Astrocyte (in vitro differentiated cells and primary cell): ENCODE results near the gene MARCHF4. TPM values are rescaled to one million over a fixed set of nuclear protein-coding genes. Genes with fewer than 3 reads are reported as not detected.

Source experiments
- DNase-seq: peaks from one replicate; pipeline ENCODE4 v3.0.0-alpha.2; 2010; ENCODE audit warnings: low read depth
- FAIRE-seq: peaks from 2 replicates; lab custom pipeline; 2011; peaks lifted over from hg19 to GRCh38; lab: Jason Lieb, UNC
- H2AFZ ChIP-seq: 2 replicates; pipeline ENCODE4 v1.6.0; 2012; ENCODE audit warnings: low read depth, low read length, inconsistent platforms
- H3K27ac ChIP-seq: 2 replicates; pipeline ENCODE4 v1.5.1; 2011; ENCODE audit warnings: low read depth, low read length, inconsistent platforms
- H3K27me3 ChIP-seq: 2 replicates; pipeline ENCODE4 v1.6.0; 2011; ENCODE audit warnings: low read length, inconsistent platforms; ENCODE audit not compliant: insufficient read depth
- H3K36me3 ChIP-seq: 2 replicates; pipeline ENCODE4 v1.5.1; 2011; ENCODE audit warnings: low read length, inconsistent platforms; ENCODE audit not compliant: insufficient read depth
- H3K4me1 ChIP-seq: 2 replicates; pipeline ENCODE4 v1.5.1; 2011; ENCODE audit warnings: low read length, inconsistent platforms; ENCODE audit not compliant: insufficient read depth
- H3K4me2 ChIP-seq: 2 replicates; pipeline ENCODE4 v1.6.0; 2012; ENCODE audit warnings: low read length, inconsistent platforms
- H3K4me3 ChIP-seq: 2 replicates; pipeline ENCODE4 v1.5.1; 2011; ENCODE audit warnings: low read depth, mild to moderate bottlenecking, low read length, inconsistent platforms; ENCODE audit not compliant: insufficient read depth
- H3K79me2 ChIP-seq: 2 replicates; pipeline ENCODE4 v1.6.0; 2012; ENCODE audit warnings: mild to moderate bottlenecking, low read length, inconsistent platforms; ENCODE audit not compliant: insufficient read depth
- H3K9ac ChIP-seq: 2 replicates; pipeline ENCODE4 v1.6.0; 2012; ENCODE audit warnings: mild to moderate bottlenecking, low read length, inconsistent platforms
- H3K9me3 ChIP-seq: 2 replicates; pipeline ENCODE4 v1.5.1; 2012; ENCODE audit warnings: low read depth, mild to moderate bottlenecking, low read length, inconsistent platforms; ENCODE audit not compliant: insufficient read depth
- H4K20me1 ChIP-seq: 2 replicates; pipeline ENCODE4 v1.6.0; 2012; ENCODE audit warnings: low read length, inconsistent platforms; ENCODE audit not compliant: insufficient read depth
- H3K27ac Mint-ChIP-seq: one replicate; pipeline ENCODE4 v1.8.0; 2021; ENCODE audit warnings: mild to moderate bottlenecking, mixed read lengths; ENCODE audit not compliant: unreplicated experiment
- H3K27me3 Mint-ChIP-seq: one replicate; pipeline ENCODE4 v1.8.0; 2021; ENCODE audit warnings: low read depth, mixed read lengths; ENCODE audit not compliant: unreplicated experiment
- H3K36me3 Mint-ChIP-seq: one replicate; pipeline ENCODE4 v1.8.0; 2021; ENCODE audit warnings: low read depth, mixed read lengths; ENCODE audit not compliant: unreplicated experiment
- H3K4me1 Mint-ChIP-seq: one replicate; pipeline ENCODE4 v1.8.0; 2021; ENCODE audit warnings: low read depth, mixed read lengths; ENCODE audit not compliant: unreplicated experiment
- H3K4me3 Mint-ChIP-seq: one replicate; pipeline ENCODE4 v1.8.0; 2021; ENCODE audit warnings: mild to moderate bottlenecking, moderate library complexity, mixed read lengths; ENCODE audit not compliant: unreplicated experiment
- H3K9me3 Mint-ChIP-seq: one replicate; pipeline ENCODE4 v1.8.0; 2021; ENCODE audit warnings: mild to moderate bottlenecking, mixed read lengths; ENCODE audit not compliant: unreplicated experiment
- CTCF ChIP-seq: IDR thresholded peaks from 2 replicates; pipeline ENCODE4 v1.5.1; 2011; ENCODE audit warnings: low read depth, mild to moderate bottlenecking, inconsistent platforms, low read length, moderate library complexity; ENCODE audit not compliant: insufficient read depth
- EZH2 ChIP-seq: IDR thresholded peaks from 2 replicates; pipeline ENCODE4 v1.6.1; 2012; ENCODE audit warnings: mild to moderate bottlenecking, low read length, inconsistent platforms; ENCODE audit not compliant: insufficient read depth
- total RNA-seq: library from RNA; stranded (reverse); gene quantifications from 2 replicates; pipeline ENCODE4 v1.2.1, GENCODE V29; 2021

Gene MARCHF4
- total RNA-seq, 1 donor from 2014 or later = 42.8 TPM

- TF ChIP-seq EZH2 = no peak
- no peak for TF ChIP-seq CTCF
- peaks cover 2% of the 10 kb centered on the region for H3K9me3 Mint-ChIP-seq
- DNase-seq = no peak
- peaks cover 3% of the 10 kb centered on the region for H3K27me3 Mint-ChIP-seq
- Histone ChIP-seq H3K9me3 (no peaks in the 10 kb centered on the region), H3K79me2 (no peaks in the 10 kb centered on the region), H3K27me3 (no peaks in the 10 kb centered on the region), H3K9ac (no peak overlapping the region), H2AFZ (no peak overlapping the region), H4K20me1 (no peaks in the 10 kb centered on the region), H3K36me3 (no peaks in the 10 kb centered on the region), H3K4me2 (no peak overlapping the region), H3K27ac (no peak overlapping the region), H3K4me1 (no peaks in the 10 kb centered on the region), H3K4me3 (no peak overlapping the region)
- H3K36me3 Mint-ChIP-seq = no peaks in the 10 kb centered on the region
- no peak overlapping the region for H3K27ac Mint-ChIP-seq
- peaks cover 13% of the 10 kb centered on the region for H3K4me1 Mint-ChIP-seq
- H3K4me3 Mint-ChIP-seq = no peak overlapping the region
- FAIRE-seq = no peak
These were observed 7.7 kb upstream of the MARCHF4 start for GRCh38 chr2:216379977-216380376.

- Histone ChIP-seq H3K4me3 (no peak overlapping the region), H3K4me1 (peaks cover 24% of the 10 kb centered on the region), H3K4me2 (no peak overlapping the region), H4K20me1 (peaks cover 4% of the 10 kb centered on the region), H3K27ac (no peak overlapping the region), H3K36me3 (no peaks in the 10 kb centered on the region), H3K27me3 (no peaks in the 10 kb centered on the region), H2AFZ (no peak overlapping the region), H3K9ac (no peak overlapping the region), H3K9me3 (no peaks in the 10 kb centered on the region), H3K79me2 (peaks cover 11% of the 10 kb centered on the region)
- Mint-ChIP-seq H3K27me3 (peaks cover 3% of the 10 kb centered on the region), H3K4me3 (no peak overlapping the region), H3K27ac (no peak overlapping the region), H3K36me3 (no peaks in the 10 kb centered on the region), H3K9me3 (peaks cover 2% of the 10 kb centered on the region), H3K4me1 (peaks cover 34% of the 10 kb centered on the region)
- FAIRE-seq (no peak), DNase-seq (no peak)
- no peak for TF ChIP-seq EZH2
These were observed 3.0 kb upstream of the MARCHF4 start for GRCh38 chr2:216375286-216375685.

GRCh38 chr2:216373896-216374295 lies 1.6 kb upstream of the MARCHF4 start:
- Histone ChIP-seq H3K4me3 (no peak overlapping the region), H3K4me2 (peak overlapping the region; percentile 19), H3K9me3 (no peaks in the 10 kb centered on the region), H3K27ac (peak overlapping the region; percentile 98), H3K9ac (peak overlapping the region; percentile 14), H2AFZ (no peak overlapping the region), H4K20me1 (peaks cover 6% of the 10 kb centered on the region), H3K79me2 (peaks cover 21% of the 10 kb centered on the region), H3K36me3 (no peaks in the 10 kb centered on the region), H3K27me3 (no peaks in the 10 kb centered on the region), H3K4me1 (peaks cover 35% of the 10 kb centered on the region)
- Mint-ChIP-seq H3K27ac (peak overlapping the region; percentile 79), H3K4me1 (peaks cover 44% of the 10 kb centered on the region), H3K36me3 (peaks cover 3% of the 10 kb centered on the region), H3K27me3 (no peaks in the 10 kb centered on the region), H3K4me3 (no peak overlapping the region), H3K9me3 (peaks cover 4% of the 10 kb centered on the region)
- FAIRE-seq = no peak
- DNase-seq = no peak
- TF ChIP-seq EZH2 (no peak), CTCF (no peak)
